AG04449 (cell line): Measurements from ENCODE around the gene AOPEP.

Experiments used
- CTCF ChIA-PET: fragments of 350-600 bp; formaldehyde crosslinking; extraction: SDS; loops from one replicate; lab custom pipeline; 2021; ENCODE audit warnings: antibody characterized with exemption; lab: Yijun Ruan, JAX
- POLR2A ChIA-PET: fragments of 400-600, 350-600 bp; formaldehyde crosslinking; extraction: SDS; loops from one replicate; lab custom pipeline; 2020; ENCODE audit warnings: antibody characterized with exemption, inconsistent platforms; lab: Yijun Ruan, JAX
- DNase-seq: peaks from one replicate; pipeline ENCODE4 v3.0.0-alpha.2; 2010; ENCODE audit warnings: low read depth, low spot score
- H3K4me3 ChIP-seq: 2 replicates; pipeline ENCODE4 v1.5.1; 2011; ENCODE audit warnings: low read depth, mild to moderate bottlenecking, control low read depth, low read length
- CTCF ChIP-seq: IDR thresholded peaks from one replicate; pipeline ENCODE4 v1.5.1; 2011; ENCODE audit warnings: mild to moderate bottlenecking, moderate library complexity, low read length, control low read depth, inconsistent platforms; ENCODE audit not compliant: insufficient read depth; ENCODE audit errors: missing control alignments

Gene AOPEP

GRCh38 chr9:94867842-94868312 lies 141.4 kb downstream of the AOPEP start:
- peak; percentile 91 for DNase-seq
- CTCF ChIA-PET, result interaction anchor here (1.0 kb wide), 2 partner anchors 260 to 263 kb away, joined by 3 read pairs; no protein-coding TSS in a partner anchor
- no peak overlapping the region for H3K4me3 ChIP-seq
- TF ChIP-seq CTCF, result no peak
- POLR2A ChIA-PET, result interaction anchor here (0.6 to 1.7 kb wide), 7 partner anchors 14 to 66 kb away, joined by 3 to 7 read pairs (median 4); no protein-coding TSS in a partner anchor

- ChIA-PET POLR2A (interaction anchor here (0.6 to 1.7 kb wide), 8 partner anchors 7 to 80 kb away, joined by 3 to 7 read pairs (median 4); no protein-coding TSS in a partner anchor), CTCF (interaction anchor here (1.0 kb wide), 3 partner anchors 187 to 262 kb away, joined by 3 to 4 read pairs (median 3); no protein-coding TSS in a partner anchor)
- DNase-seq, result no peak
- H3K4me3 ChIP-seq, result no peak overlapping the region
- TF ChIP-seq CTCF, result no peak
Measured at GRCh38 chr9:94868464-94868863, 142.0 kb downstream of the AOPEP start.

- no peak overlapping the region for H3K4me3 ChIP-seq
- ChIA-PET CTCF (interaction anchor here (0.8 kb wide), 1 partner anchor 86 kb away, joined by 4 read pairs; no protein-coding TSS in a partner anchor), POLR2A (interaction anchor here (0.9 to 1.6 kb wide), 2 partner anchors 8 to 12 kb away, joined by 3 to 7 read pairs; no protein-coding TSS in a partner anchor)
- TF ChIP-seq CTCF, result no peak
- DNase-seq, result no peak
Measured at GRCh38 chr9:94869415-94869843, 142.9 kb downstream of the AOPEP start.

- no peak for TF ChIP-seq CTCF
- DNase-seq, result no peak
- ChIA-PET POLR2A (no interaction called here), CTCF (interaction anchor here (0.8 kb wide), 1 partner anchor 87 kb away, joined by 4 read pairs; no protein-coding TSS in a partner anchor)
- no peak overlapping the region for H3K4me3 ChIP-seq
Measured at GRCh38 chr9:94870465-94870792, 143.9 kb downstream of the AOPEP start.

- ChIA-PET CTCF (interaction anchor here (0.7 to 1.0 kb wide), 2 partner anchors 86 to 88 kb away, joined by 3 read pairs; no protein-coding TSS in a partner anchor), POLR2A (interaction anchor here (1.6 kb wide), 1 partner anchor 137 kb away, joined by 7 read pairs; no protein-coding TSS in a partner anchor)
- no peak for DNase-seq
- no peak overlapping the region for H3K4me3 ChIP-seq
- TF ChIP-seq CTCF, result no peak
Measured at GRCh38 chr9:94870793-94871558, 144.5 kb downstream of the AOPEP start.
